Thymus (tissue), 11 donors: ENCODE results near the gene IFRD1. TPM values are rescaled to one million over a fixed set of nuclear protein-coding genes. Genes with fewer than 3 reads are reported as not detected.

Experiments
- DNase-seq, 9 donors: peaks; one replicate each; pipeline ENCODE4 v3.0.0-alpha.2; 2013; ENCODE audit warnings: low spot score in 9 of 9, low read depth in 6 of 9, missing footprints in 1 of 9
- H3K27ac ChIP-seq, 2 donors: one replicate each; pipeline ENCODE4 v1.5.1; 2013; ENCODE audit warnings: control low read depth in 1 of 2, low read depth in 1 of 2, low read length in 1 of 2, mild to moderate bottlenecking in 1 of 2, moderate library complexity in 1 of 2
- H3K27me3 ChIP-seq, 2 donors: one replicate each; pipeline ENCODE4 v1.5.1; 2013; ENCODE audit warnings: low read length in 1 of 2; ENCODE audit not compliant: control insufficient read depth in 2 of 2, insufficient read depth in 1 of 2
- H3K36me3 ChIP-seq, 2 donors: one replicate each; pipeline ENCODE4 v1.5.1; 2013; ENCODE audit warnings: low read length in 1 of 2, mild to moderate bottlenecking in 1 of 2, moderate library complexity in 1 of 2; ENCODE audit not compliant: control insufficient read depth in 2 of 2, insufficient read depth in 2 of 2
- H3K4me1 ChIP-seq, 2 donors: one replicate each; pipeline ENCODE4 v1.5.1; 2013; ENCODE audit warnings: low read length in 2 of 2; ENCODE audit not compliant: control insufficient read depth in 2 of 2, insufficient read depth in 2 of 2
- H3K4me3 ChIP-seq, 2 donors: one replicate each; pipeline ENCODE4 v1.5.1; 2013; ENCODE audit warnings: low read length in 2 of 2, control low read depth in 1 of 2, mild to moderate bottlenecking in 1 of 2
- H3K9me3 ChIP-seq, 2 donors: one replicate each; pipeline ENCODE4 v1.5.1; 2013; ENCODE audit warnings: low read length in 1 of 2, mild to moderate bottlenecking in 1 of 2; ENCODE audit not compliant: control insufficient read depth in 2 of 2, insufficient read depth in 1 of 2
- WGBS: extraction: QIAGEN DNeasy Blood & Tissue Kit; methylation state at CpG from one replicate; pipeline ENCODE4 v1.1.7; 2013; 5-methylcytosine and 5-hydroxymethylcytosine counted together
- polyA plus RNA-seq: library from polyadenylated mRNA; stranded (reverse); fragments of 200-250 nt; gene quantifications from one replicate; pipeline ENCODE4 v1.2.3, GENCODE V29; 2013
- total RNA-seq: library from RNA; stranded (reverse); fragments of 120-200 nt; gene quantifications from one replicate; pipeline ENCODE4 v1.2.4, GENCODE V29; 2013
- donor health status: healthy.

The IFRD1 gene
- total and polyA plus RNA-seq, 2 donors = 23.2 to 63.0 TPM

DNA sequence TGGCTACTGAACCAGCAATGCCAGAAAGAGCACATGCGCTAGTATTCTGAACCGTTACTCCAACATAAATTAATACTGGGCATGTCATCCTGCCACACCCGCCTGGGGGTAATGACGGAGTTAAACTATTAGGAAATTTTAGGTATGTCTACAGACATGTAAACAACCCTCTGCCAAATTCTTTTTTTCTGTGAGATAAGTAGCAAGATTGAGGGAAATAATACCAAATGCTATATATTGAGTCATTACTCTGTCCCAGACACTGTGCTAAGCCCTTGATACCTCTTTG lies 37.9 kb downstream of the IFRD1 start:
- no peak for DNase-seq
- Histone ChIP-seq H3K27ac (no peak overlapping the region), H3K36me3 (no peaks in the 10 kb centered on the region), H3K4me1 (no peaks in the 10 kb centered on the region), H3K27me3 (no peaks in the 10 kb centered on the region), H3K4me3 (no peak overlapping the region), H3K9me3 (no peaks in the 10 kb centered on the region)
- WGBS = over 99% methylated on average over 4 of the region's 4 CpGs

GRCh38 chr7:112492186-112492585 lies 41.9 kb downstream of the IFRD1 start:
- Histone ChIP-seq H3K36me3 (no peaks in the 10 kb centered on the region), H3K27ac (no peak overlapping the region), H3K27me3 (no peaks in the 10 kb centered on the region), H3K9me3 (no peaks in the 10 kb centered on the region), H3K4me3 (no peak overlapping the region), H3K4me1 (no peaks in the 10 kb centered on the region)
- no peak for DNase-seq
- 94% methylated on average over 2 of the region's 2 CpGs for WGBS

DNA sequence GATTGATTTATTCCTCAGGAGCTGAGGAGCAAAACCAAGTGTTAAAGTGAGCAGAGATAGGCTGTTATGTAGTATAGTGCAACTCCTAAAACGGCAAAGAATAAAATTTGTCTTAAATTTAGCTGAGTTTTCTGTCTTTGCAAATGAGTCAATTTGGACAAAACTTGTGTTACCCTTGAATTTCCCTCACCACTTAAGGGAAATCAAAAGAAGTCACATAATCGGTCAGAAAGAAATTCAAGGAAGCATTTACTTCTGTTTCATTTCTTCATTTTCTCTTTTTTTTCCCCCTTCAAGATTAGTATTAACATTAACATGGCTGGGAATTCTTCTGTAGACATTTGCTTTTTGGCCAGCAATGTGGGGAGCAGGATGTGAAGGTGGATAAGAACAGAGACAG lies 44.4 kb downstream of the IFRD1 start:
- no peaks in the 10 kb centered on the region for H3K36me3 ChIP-seq
- H3K4me1 ChIP-seq = no peaks in the 10 kb centered on the region
- no peaks in the 10 kb centered on the region for H3K27me3 ChIP-seq
- H3K27ac ChIP-seq = no peak overlapping the region
- H3K9me3 ChIP-seq = no peaks in the 10 kb centered on the region
- H3K4me3 ChIP-seq = no peak overlapping the region
- DNase-seq = no peak
- 96% methylated on average over 2 of the region's 2 CpGs for WGBS

DNA sequence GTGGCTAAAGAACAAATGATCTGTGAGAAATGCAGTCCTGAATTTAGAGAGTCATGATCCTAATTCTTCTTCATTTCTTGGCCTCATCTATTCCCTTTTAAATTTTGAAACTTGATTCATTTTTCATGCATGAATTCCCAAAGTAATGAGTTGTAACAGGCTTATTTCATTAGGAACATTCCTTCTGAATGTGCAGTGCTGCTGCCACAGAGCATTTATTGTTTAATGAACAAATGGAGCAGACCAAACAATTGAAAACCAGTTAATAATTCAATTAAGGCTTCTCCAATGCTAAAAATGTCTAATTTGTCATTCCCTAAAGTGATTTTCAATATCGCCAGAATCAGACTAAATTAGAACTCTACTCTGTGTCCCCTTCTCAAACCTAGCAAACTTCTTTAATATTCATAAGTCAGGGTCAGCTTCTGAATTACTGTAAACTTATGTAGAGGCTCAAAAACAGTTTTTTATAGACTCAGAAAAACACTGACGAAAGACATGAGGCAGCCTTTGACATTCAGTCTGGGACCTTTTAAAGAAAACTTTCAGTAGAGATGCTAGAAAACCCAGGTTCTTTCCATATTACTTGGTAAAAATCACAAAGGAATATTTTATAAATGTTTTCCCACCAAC lies 45.0 kb downstream of the IFRD1 start:
- 96% methylated on average over 2 of the region's 2 CpGs for WGBS
- Histone ChIP-seq H3K4me3 (no peak overlapping the region), H3K4me1 (no peaks in the 10 kb centered on the region), H3K36me3 (no peaks in the 10 kb centered on the region), H3K27ac (no peak overlapping the region), H3K9me3 (no peaks in the 10 kb centered on the region), H3K27me3 (no peaks in the 10 kb centered on the region)
- no peak for DNase-seq

- WGBS = 60% methylated on average over 6 of the region's 6 CpGs
- DNase-seq = peak in 7 of 9 donors; percentile 8 to 56 (median 30)
Measured at GRCh38 chr7:112495810-112496462, 45.7 kb downstream of the IFRD1 start.

GRCh38 chr7:112497481-112497880 lies 47.2 kb downstream of the IFRD1 start:
- Histone ChIP-seq H3K27me3 (no peaks in the 10 kb centered on the region), H3K4me1 (no peaks in the 10 kb centered on the region), H3K27ac (no peak overlapping the region), H3K4me3 (no peak overlapping the region), H3K36me3 (no peaks in the 10 kb centered on the region), H3K9me3 (no peaks in the 10 kb centered on the region)
- 22% methylated on average over 2 of the region's 2 CpGs for WGBS
- DNase-seq = no peak

More at GRCh38 chr7:112495810-112496462, 45.7 kb downstream of the IFRD1 start:
- no peaks in the 10 kb centered on the region for H3K9me3 ChIP-seq
- no peaks in the 10 kb centered on the region for H3K27me3 ChIP-seq
- H3K27ac ChIP-seq = no peak overlapping the region
- no peaks in the 10 kb centered on the region for H3K36me3 ChIP-seq
- H3K4me3 ChIP-seq = no peak overlapping the region
- H3K4me1 ChIP-seq = no peaks in the 10 kb centered on the region

- DNase-seq = no peak
- no peaks in the 10 kb centered on the region for H3K4me1 ChIP-seq
- WGBS = 94% methylated on average over 3 of the region's 3 CpGs
Measured at GRCh38 chr7:112500619-112501018, 50.4 kb downstream of the IFRD1 start.

GRCh38 chr7:112501801-112502503 lies 51.7 kb downstream of the IFRD1 start:
- no peak overlapping the region for H3K4me3 ChIP-seq
- no peaks in the 10 kb centered on the region for H3K9me3 ChIP-seq
- no peaks in the 10 kb centered on the region for H3K27me3 ChIP-seq
- H3K27ac ChIP-seq = no peak overlapping the region
- WGBS = 97% methylated on average over 7 of the region's 7 CpGs
- DNase-seq = no peak
- H3K4me1 ChIP-seq = no peaks in the 10 kb centered on the region
- no peaks in the 10 kb centered on the region for H3K36me3 ChIP-seq

More at GRCh38 chr7:112500619-112501018, 50.4 kb downstream of the IFRD1 start:
- Histone ChIP-seq H3K9me3 (no peaks in the 10 kb centered on the region), H3K27me3 (no peaks in the 10 kb centered on the region), H3K4me3 (no peak overlapping the region), H3K36me3 (no peaks in the 10 kb centered on the region), H3K27ac (no peak overlapping the region)

- Histone ChIP-seq H3K4me1 (no peaks in the 10 kb centered on the region), H3K9me3 (no peaks in the 10 kb centered on the region), H3K27me3 (no peaks in the 10 kb centered on the region), H3K4me3 (no peak overlapping the region), H3K36me3 (no peaks in the 10 kb centered on the region), H3K27ac (no peak overlapping the region)
- WGBS = 92% methylated on average over 2 of the region's 2 CpGs
- DNase-seq = no peak
Measured at GRCh38 chr7:112502700-112503099, 52.4 kb downstream of the IFRD1 start.
